GM19468 (cell line): ENCODE results near the gene MYO1F.
"Not testable (repeated sequence)": the region's sequence is repeated elsewhere in the genome, so short reads cannot be mapped to it uniquely, and the experiment has no call there.

Experiments used
- ATAC-seq: cut with Tn5 transposase; IDR thresholded peaks from one replicate; pipeline ENCODE4 v1.9.1; 2021; ENCODE audit warnings: mild to moderate bottlenecking, moderate library complexity, moderate number of reproducible peaks; ENCODE audit not compliant: unreplicated experiment; ENCODE audit errors: extremely low read depth

The MYO1F gene

DNA sequence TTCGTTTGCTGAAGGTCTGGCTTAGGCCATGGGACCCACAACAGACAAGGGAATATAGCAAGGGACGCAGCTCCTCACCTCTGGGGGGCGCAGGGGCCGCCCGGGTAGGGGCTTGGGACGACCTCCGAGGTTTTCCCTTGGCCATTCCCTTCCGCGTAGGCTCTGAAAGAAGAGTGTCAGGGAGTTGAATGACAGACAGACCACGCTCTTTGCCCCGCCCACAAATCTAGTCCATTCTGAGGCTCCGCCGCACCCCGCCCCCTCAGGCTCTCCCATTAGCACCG lies 51.9 kb downstream of the MYO1F start:
- ATAC-seq, result no peak

DNA sequence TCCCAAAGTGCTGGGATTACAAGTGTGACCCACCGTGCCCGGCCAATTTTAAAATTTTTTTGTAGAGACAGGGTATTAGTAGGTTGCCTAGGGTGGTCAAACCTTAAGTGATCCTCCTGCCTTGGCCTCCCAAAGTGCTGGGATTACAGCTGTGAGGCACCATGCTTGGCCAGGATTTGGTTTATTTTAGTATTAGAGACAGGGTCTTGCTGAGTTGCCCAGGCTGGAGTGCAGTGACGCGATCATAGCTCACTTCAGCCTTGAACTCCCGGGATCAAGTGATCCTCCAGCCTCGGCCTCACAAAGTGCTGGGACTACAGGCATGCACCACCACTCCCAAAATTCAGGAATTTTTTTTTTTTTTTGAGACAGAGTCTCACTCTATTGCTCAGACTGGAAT lies 57.9 kb downstream of the MYO1F start:
- ATAC-seq, result no peak

DNA sequence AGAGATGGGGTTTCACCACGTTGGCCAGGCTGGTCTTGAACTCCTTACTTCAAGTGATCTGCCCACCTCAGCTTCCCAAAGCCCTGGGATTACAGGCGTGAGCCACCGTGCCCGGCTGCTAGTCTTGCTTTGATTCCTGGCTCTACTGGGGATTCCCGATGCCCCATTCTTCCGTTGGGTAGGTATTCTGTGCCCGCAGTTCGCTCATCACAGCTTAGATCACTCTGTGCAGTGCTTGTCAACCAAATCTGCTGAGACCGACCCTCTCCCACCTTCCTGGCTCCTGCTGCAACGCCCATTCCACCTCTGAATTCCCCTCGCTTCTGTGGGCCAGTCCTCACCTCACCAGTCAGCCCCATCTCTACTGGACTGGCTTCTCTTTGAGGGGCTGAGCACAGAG lies 58.7 kb downstream of the MYO1F start:
- ATAC-seq, result no peak

DNA sequence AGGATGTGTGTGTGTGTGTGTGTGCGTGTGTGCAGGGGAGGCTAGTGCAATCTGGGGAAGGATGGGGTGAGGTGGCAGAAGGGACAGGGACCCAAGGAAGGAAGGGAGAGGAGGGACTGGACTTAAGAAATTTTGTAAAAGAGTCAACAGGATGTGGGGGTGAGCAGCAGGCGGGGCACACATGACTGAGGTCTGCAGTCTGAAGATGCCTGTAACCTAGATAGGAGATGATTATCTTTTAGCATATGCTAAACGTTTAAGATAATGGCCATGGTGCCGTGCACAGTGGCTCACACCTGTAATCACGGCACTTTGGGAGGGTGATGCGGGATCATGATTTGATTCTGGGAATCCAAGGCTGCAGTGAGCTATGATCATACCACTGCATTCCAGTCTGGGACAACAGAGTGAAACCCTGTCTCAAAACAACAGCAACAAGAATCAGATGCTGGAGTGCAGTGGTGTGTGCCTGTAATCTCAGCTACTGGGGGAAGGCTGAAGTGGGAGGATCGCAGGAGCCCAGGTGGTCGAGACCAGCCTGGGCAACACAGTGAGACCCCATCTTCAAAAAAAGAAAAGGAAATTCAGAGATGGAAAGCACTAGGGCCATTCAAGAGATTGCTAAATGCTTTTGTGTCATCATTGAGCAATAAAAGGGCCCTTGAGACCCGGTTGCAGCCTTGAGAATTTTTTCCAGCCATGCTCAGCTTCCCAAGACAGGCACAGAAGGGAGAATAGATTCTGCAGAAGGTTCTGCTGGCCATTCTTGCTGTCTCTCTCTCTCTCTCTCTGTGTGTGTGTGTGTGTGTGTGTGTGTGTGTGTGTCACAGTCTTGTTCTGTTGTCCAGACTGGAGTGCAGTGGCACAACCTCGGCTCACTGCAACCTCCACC lies 59.4 kb downstream of the MYO1F start:
- no peak for ATAC-seq

DNA sequence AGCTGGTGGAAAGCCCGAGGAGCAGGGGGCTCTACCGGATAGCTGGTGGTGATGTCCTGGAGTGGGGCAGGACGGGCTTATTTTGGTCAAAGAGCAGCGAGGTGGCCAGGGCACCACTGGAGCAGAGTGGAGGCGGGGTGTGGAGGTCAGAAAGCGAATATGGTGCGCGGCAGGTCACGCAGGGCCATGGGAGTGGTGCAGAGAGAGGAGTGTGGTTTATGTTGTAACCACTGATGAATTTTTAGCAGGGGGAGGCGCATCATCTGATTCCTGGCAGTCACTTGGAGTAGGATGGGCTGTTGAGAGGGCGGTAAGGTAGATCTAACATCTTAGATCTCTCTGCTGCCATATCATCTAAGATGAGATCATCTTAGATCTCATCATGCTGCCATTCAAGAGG lies 61.9 kb downstream of the MYO1F start:
- no peak for ATAC-seq

DNA sequence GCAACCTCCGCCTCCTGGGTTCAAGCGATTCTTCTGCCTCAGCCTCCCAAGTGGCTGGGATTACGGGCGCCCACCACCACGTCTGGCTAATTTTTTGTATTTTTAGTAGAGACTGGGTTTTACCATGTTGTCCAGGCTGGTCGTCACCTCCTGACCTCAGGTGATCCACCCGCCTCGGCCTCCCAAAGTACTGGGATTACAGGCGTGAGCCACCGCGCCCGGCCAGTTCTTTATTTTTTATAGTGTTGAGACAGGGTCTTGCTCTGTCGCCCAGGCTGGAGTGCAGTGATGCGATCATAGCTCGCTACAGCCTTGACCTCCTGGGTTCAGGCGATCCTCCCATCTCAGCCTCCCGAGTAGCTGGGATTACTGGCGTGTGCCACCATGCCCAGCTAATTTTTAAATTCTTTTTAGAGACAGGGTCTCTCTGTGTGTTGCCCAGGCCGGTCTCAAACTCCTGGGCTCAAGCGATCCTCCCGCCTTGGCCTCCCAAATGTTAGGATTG lies 62.7 kb downstream of the MYO1F start:
- not testable (repeated sequence) for ATAC-seq

DNA sequence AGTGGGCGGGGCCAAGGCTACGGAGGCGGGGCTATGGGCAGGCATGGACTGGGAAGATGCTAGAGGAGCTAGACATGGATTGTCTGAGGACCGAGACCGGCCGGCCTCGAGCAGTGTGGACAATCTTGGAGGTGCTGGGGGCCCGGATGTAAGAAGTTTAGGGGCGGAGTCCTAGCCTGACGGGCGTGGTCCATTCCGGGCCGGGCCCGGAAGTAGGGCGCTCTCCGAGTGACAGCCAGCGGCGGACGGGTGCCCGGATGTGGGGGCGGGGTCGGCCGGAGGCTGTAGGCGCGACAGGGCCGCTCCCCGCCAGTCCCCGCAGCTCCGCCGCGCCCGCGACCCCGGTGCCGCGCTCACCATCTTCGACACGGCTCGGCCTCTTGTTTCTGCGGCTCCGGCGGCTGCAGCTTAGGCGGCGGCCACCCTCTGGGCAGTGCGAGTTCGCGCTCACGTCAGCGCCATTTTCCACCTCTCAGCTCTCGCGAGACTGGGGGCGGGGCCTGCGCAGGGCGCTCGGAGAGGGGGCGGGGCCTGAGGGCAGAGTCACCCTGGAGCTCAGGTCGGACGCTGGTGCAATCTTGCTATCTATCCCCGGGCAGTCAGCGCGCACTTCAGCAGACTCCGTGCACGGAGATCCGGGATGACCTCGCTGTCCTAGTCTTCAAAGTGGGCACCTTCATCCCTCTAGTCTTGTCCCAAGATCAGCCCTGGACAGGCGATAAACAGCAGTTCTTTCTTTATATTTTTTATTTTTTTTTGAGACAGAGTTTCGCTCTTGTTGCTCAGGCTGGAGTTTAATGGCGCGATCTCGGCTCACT lies 63.3 kb downstream of the MYO1F start, which contains the start of gene ZNF414:
TSS of gene ZNF414 (minus strand) at position 481 of the 818 bp plus-strand sequence. CDS start at position 360, 121 bp downstream.
- ATAC-seq, result peak; percentile 74

DNA sequence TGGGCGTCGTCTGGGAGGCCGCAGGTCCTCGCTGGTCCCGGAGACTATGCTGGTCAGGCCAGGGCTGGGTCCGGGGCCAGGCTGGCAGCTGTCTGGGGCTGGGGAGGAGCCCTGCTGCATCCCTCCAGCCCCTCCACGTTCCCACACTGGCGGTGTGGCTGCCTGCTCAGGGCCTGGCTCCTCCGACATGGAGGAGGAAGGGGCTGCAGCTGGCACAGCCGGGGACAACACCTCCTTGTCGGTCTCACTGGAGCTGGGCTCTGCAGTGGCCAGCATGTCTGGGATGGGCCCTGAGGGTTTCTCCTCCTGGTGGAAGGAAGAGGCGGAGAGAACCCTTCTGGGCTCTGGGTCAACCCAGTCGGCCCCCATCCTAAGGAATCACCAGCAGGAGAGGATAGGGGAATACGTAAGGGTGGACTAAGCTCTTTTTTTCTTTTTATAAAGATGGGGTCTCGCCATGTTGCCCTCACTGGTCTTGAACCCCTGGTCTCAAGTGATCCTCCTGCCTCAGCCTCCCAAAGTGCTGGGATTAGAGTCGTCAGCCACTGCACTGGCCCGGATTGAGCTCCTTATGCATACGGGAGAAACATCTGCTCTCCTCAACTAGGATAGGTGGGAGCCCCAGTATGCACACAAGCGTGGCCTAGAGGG lies 64.1 kb downstream of the MYO1F start:
- no peak for ATAC-seq

DNA sequence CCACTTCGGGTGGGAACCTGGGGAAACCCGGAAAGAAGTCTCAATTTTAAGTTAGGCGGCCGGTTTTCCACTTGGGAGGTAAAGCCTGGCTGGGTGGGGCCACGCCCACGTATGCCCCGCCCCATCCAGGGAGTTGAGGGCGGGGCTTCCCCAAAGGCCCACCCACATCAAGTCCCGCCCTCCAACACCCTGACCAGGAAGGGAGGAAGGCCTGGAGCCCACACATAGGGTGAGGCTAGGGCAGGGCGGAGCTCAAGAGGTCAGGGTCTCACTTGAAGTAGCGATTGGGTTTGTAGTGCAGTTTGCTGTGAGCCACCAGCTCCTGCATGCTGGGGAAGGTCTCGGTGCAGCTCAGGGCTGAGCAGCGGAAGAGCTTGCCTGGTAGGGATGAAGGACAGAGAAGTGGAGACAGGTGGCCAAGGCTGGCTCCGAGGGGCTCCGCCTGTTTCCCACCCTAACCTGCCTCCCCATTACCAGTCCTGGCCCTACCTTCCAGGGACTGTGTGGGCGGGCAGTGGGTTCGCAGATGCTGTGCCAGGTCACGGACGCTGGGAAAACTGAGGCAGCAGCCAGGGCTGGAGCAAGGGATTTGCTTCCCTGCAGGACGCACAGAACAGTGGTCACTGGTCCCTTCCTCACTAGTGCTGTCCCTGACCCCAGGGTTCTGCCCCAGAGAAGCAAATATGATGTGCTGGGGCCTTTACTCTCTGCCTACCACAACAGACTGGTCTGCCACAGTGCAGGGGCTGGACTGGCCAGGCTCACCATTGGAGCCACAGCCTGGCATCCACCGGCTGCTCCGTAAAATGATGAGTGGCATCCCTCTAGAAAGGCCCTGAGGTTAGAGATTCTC lies 64.9 kb downstream of the MYO1F start:
- ATAC-seq, result no peak

DNA sequence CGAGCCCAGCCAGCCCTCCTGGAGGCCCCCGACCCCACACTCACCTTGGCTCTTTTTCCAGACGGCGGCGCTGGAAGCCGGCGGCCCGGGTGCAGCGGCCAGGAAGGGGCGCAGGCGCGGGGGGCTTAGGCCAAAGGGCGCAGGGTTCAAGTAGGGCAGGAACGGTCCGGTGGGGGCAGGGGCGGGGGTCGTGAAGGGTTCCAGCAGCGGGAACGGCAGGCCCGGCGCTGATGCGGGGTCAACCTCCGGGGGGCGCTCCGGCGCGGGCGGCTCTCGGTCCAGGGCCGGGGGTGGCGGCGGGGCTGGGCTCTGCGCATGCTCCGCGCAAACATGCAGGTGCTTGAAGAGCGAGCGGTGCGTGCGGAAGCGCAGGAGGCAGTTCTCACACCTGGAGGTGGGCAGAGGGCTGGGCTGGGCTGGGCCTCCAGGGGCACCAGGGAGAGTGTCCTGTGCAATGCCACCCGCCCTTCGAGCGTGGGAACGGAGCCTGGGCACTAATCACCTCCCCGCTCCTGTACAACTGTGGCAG lies 65.6 kb downstream of the MYO1F start:
- ATAC-seq, result no peak

DNA sequence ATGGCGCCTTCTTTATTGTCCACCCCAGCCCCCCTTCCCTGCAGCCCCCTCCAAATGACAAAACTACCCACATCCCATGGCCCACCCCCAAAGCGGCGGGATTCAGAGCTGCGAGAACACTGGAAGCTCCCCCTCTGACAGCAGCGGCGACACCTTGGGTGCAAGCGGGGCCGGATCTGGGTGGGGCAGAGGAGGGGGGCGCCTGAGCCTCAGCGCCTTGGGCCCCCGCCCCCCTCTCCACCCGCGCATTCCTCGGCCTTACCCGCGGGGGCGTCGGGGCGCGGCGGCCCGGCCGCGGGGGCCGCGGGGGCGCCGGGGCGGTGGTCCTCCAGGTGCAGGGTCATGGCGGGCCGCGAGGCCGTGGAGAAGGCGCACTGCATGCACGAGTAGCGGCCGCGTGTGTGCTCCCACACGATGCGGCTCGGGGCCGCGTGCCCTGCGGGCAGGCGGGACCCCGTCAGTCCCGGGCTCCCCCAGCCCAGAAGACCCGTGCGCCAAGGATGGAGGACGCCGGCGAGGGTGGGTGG lies 66.6 kb downstream of the MYO1F start:
- ATAC-seq, result no peak

DNA sequence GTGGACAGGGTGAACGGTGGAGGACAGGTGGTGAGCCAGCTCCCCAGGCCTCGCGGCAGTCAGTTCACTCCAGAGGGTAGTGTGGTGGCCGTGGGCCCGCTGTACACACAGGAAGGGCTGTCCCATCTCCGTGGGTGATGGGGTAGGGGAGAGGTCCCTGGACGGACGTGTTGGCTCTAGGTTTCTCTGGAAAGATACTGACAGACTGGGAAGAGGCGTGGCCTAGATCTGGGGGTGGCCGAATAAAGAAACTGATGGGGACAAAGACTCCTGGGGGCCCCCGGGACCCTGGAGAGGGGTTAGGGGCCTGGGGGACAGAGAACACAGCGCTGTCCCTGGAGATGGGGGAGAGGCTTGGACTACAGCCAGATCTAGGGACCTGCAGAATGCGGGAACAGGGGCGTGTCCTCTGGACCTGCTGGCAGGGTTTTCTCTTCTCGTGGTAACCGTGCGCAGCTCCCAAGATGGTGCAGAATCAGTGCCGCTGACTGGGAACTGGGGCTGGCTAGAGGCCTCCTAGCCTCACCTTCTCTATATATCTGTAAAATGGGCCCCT lies 70.8 kb downstream of the MYO1F start:
- ATAC-seq, result no peak

DNA sequence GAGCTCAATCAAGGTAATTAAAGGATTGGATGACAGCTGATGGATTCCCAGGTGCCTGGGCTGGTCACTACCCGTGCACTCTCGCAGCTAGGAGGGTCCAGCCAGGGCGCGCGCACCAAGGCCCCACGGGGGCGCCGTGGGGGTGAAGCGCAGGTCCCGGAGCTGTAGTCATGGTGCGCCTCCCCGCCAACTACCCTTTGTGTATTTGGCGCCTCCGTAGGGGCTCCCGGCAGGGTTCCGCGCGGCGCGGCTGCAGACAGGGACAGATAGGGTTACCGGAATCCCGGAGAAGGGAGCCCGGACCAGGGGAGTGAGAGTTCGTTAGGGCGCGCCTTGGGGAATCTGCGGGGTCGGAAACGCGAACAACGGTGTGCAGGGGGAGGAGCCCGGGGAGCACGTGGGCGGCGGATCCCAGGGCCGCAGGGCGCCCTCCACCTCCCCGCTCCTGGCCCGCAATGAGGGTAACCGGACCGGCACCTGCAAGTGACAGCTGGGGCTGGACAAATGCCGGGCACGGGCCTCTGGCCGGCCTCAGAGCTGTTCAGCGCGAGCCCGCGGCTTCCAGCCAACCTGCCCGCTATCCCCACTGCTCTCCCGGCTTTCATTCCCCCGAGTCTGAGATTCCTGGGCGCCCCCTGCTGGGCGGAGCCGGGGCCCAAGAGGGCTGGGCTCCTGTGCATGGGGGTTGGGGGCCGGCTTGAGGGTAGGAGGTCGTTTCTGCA lies 71.4 kb downstream of the MYO1F start:
- ATAC-seq, result peak; percentile 44

DNA sequence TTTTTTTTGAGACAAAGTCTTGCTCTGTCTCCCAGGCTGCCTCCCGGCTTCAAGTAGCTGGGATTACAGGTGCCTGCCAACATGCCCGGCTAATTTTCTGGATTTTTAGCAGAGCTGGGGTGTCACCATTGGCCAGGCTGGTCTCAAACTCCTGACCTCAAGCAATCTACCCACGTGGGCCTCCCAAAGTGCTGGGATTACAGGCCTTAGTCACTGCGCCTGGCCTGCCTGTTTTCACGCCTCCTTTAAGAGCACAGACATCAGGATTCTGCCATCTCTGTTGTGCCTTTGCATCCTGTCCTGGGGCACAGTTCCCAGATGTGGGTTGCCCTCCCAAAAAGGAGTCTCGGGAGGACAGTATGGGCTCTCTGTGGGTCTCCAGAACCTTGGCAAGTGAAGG lies 72.3 kb downstream of the MYO1F start:
- no peak for ATAC-seq

DNA sequence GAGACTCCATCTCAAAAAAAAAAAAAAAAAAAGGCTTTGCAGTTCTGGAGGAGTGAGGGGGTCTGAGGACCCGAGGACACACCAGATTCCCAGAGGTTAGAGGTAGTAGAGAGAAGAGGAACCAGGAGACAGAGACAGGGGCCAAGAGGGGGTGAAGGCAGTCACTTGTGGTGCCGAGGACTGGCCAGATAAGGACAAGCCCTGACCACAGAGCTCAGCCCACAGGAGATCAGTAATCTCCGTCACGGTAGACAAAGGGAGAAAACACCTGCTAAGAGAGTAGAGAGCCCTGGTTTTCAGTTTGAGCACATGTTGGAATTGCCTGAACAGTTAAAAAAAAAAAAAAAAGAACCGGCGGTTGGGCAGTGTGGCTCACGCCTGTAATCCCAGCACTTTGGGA lies 73.1 kb downstream of the MYO1F start:
- ATAC-seq, result no peak

DNA sequence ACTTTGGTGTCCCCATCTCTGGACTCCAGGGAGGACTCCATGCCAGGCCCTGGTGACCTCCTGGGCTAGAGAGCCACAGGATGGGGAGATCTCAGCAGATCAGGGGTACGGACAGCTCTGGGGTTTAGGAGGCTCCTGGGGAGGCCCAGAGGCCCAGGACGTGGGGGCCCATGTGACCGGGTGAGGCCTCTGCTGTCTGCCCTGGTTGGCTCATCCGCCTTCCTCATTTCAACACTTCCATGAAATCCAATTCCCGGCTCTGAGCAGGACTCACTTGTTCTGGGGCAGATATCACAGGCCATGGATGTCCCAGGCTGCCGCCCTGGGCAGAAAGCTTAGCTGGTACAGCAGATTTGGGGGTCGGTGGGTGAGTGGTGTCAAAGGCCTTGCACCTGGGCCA lies 73.7 kb downstream of the MYO1F start:
- ATAC-seq, result no peak

DNA sequence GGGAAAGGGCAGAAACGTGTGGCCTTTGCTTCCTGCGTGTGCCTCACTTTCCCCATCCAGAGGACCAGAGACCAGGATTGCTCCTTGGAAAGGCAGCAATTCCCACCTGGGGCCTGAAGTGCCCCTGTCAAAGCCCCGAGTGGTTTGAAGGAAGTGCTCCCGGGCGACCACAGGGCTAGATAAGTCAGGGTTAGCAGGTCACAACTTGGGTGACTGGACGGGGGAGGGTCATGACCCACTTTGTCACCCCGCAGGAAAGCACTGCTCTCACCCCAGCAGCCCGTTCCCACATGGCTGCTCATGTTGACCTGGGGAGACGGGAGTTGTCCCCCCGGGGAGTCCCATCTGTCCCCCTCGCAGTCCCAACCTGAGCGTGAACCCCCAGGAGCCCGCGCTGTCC lies 75.3 kb downstream of the MYO1F start:
- no peak for ATAC-seq

DNA sequence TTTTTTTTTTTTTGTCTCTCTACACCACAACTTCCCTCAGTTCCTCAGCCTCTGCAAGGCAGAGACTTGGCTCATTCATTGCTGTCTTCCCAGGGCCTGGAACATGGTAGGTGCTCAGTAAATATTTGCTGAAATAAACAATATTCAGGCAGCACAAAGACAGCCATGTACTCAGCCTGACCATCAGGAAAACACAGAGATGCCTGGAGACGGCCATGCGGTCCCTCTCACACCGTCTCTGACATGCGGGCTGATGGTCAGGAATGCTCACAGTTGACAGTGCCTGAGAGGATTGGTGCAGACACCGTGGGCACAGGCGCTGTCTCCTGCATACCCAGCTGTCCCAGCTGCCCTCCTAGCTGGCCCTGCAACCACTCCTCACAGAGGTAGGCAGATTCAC lies 75.7 kb downstream of the MYO1F start:
- ATAC-seq, result no peak
